GM19240 (cell line): ENCODE results near the gene VTI1A.
A peak's percentile ranks its signal among the peaks of the same experiment; 100 is the strongest.
"Not testable (repeated sequence)": the region's sequence is repeated elsewhere in the genome, so short reads cannot be mapped to it uniquely, and the experiment has no call there.

Source experiments
- DNase-seq: peaks from one replicate; pipeline ENCODE4 v3.0.0; 2011; ENCODE audit warnings: low spot score; ENCODE audit not compliant: insufficient read length

VTI1A gene

GRCh38 chr10:112716924-112717413 lies 270.0 kb downstream of the VTI1A start:
- DNase-seq: no peak

DNA sequence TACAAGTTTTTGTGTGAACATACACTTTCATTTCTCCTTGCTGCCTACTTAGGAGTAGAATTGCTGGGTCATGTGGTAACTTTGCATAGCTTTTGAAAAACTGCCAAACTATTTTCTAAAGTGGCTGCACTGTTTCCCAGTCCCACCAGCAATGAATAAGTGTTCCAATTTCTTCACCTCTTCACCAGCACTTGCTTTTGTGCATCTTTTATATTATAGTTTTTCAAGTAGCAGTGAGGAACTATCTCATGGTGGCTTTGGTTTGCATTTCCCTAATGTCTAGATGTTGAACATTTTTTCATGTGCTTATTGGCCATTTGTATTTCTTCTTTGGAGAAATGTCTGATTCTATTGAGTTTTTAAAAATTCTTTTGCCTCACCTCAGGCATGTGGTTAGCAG lies 273.2 kb downstream of the VTI1A start:
- no peak for DNase-seq

- peak; percentile 8 for DNase-seq
Measured at GRCh38 chr10:112721080-112721698, 274.2 kb downstream of the VTI1A start.

DNA sequence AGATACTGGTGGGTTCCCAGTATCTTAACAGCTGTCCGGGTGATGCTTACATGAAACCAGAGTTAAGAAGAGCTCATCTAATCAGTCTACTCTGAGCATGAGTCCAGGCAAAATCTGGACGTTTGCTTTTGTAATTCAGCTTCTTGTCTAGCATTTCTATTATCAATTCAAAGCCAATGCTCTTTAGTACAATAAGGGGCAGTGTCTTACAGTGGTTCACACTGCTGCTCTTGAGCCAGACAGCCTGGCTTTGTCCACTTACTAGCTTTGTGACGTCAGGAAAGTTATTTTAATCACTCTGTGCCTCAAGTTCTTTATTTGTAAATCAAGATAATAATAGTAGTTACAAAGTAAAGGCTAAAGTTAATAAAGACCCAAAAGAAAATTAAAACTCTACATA lies 275.7 kb downstream of the VTI1A start:
- DNase-seq: no peak

GRCh38 chr10:112723876-112724275 lies 276.9 kb downstream of the VTI1A start:
- DNase-seq: no peak

DNA sequence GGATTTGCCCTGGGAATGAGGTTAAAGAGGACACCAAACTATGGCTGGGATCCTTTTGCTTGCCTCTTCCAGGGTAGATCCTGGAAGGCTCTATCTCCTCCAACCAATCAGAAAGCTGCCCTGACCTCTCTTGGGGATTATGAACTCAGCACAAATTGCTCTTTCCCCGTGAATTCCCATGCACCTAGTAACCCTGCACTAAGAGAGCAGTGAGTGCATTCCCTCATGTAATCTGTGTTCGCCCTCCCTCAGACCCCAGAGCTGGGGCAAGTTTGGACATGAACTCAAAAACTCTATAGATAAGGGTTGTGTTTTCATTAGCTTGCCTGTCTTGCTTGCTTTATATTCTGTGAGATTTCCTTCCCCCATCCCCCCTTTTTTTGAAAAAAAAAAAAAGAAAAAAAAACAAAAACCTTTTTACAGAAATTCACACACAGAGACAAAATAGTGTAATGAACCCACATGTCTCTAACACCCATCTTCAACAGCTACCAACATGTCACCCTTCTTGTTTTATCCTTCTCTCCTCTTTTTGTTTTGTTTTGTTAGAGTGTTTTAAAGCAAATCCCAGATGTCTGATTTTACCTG lies 277.5 kb downstream of the VTI1A start:
- no peak for DNase-seq

DNA sequence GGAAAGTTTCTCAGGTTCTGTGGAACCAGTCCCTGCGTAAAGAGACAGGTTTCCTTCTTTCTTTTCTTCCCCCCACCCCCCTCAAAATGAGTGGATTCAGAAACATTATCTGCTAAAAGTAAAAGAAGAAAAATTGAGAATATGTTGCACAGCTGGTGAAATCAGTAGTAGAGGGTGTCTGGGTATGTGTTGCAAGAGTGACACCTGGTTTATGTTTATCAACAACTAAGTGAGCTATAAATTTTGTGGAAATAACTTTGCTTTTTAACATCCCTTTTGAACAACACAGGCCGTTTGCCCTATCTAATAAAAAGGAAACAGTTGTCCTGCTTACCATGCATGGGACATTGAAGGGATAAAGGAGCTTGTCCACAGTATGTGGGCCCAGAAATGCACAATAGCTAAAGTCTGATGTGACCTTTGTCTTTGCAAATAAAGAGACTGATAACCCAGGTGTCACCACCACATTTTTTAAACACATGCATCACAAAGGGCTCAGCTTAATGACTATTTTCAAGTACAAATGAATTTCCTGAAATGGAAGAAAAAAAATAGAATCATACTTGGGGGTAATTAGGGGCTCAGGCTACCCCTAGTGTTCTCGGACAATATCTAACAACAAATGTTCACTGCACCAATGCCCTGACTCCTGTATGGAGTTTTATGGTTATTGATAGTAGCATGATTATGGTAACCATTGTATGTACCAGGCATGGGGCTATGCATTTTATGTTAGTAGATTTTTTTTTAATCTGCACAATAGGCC lies 281.3 kb downstream of the VTI1A start:
- no peak for DNase-seq

- DNase-seq: no peak
Measured at GRCh38 chr10:112728997-112729396, 282.0 kb downstream of the VTI1A start.

DNA sequence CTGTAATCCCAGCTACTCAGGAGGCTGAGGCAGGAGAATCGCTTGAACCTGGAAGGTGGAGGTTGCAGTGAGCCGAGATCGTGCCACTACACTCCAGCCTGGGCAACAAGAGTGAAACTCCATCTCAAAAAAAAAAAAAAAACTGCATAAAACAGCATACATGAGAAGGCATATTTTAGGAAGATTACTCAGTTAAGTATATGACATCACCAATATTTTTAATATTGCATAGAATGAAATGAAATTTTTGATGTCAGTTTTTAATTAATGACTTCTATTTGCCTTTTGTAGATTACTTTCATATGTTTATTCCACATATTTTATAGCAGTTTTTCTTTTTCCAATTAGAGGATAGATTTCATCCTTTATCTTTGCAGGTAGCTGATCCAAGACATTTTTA lies 284.4 kb downstream of the VTI1A start:
- not testable (repeated sequence) for DNase-seq

DNA sequence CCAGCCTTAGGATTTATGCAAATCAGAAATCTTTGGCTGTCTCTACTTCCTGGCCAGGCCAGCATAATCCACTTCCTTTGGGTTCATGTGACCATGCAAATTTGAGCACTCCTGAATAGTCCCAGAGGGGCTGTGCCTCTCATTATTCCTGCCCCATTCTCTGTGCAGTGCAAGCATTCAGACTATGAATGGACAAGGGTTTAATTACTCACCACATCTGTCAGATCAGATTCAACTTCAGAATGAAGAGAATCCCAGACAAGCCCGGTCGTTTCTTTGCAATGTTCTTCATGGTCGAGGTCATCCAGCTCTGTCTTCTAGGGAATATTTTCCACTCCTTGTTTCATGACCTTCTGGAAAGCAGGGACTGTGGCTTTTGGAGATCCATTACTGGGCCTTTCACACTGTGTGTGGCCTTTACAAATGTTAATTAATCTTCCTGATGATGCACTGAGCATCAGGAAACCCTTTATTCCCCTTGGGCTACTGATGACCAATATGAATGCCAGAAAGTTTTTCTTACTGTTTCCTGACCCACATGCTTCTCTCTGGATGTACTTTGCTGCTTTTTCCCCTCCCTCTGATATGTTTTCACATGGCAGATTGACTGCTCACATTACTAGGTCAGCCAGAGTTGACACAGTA lies 285.4 kb downstream of the VTI1A start:
- no peak for DNase-seq

DNA sequence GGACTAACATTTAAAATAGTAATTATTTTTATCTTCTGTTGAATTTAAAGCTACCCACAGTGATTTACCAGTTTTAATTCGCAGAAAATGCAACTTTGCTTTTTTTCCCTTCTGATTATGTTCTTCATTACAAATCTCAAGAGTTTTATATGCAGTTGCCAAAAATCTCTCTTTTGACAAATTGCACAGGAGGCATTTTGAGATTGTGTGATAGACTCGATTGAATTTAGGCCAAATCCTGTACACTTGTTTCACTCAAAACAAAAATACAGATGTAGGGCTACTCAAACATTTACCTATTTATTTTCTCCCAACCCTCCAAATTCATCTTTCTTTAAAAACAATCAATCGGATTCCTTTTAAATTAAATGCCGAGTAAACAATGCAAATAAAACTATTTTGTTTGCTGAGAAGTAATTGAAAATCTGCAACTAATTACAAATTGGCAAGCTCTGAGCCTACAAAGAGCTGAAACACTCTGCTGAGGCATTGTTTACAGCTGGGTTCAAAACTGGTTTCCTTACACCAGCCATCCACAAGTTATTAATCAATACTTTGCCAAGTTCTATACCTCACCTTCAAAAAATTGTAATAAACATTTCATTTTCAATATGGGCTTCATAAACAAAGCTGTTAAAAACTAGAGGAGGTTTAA lies 288.2 kb downstream of the VTI1A start:
- no peak for DNase-seq

- DNase-seq: no peak
Measured at GRCh38 chr10:112738606-112739591, 291.9 kb downstream of the VTI1A start.

DNA sequence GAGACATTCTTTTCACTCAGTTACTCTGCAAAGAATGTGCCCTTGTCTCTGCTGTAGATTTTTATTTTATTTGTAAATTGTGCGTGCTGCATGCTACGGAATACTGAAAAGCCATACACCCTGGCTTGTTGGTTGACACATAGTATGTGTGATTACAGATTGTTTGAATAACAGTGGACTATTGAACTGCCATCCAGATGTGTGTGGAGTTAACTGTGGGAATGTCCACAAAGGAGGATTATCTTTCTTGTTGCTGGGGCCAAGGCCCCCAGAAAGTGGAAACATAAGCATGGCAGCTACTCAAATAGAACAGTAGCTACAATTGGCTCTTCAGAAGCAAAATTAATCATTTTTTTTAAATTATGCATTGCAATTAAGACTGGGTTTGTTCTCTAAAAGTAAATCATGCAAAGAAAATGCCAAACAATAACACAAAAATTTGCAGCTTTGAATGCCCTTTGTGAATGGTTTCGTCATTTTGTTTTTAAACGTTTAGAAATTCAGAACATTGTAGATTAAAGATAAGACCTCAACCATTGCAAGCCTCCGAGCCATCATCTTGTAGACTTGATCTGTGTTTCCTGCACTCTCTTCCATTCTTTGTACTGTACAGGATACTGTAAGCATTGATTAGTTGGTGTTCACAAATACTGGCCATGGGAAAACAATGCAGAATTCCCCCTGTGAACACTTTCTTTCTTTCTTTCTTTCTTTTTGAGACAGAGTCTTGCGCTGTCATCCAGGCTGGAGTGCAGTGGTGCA lies 292.8 kb downstream of the VTI1A start:
- no peak for DNase-seq

DNA sequence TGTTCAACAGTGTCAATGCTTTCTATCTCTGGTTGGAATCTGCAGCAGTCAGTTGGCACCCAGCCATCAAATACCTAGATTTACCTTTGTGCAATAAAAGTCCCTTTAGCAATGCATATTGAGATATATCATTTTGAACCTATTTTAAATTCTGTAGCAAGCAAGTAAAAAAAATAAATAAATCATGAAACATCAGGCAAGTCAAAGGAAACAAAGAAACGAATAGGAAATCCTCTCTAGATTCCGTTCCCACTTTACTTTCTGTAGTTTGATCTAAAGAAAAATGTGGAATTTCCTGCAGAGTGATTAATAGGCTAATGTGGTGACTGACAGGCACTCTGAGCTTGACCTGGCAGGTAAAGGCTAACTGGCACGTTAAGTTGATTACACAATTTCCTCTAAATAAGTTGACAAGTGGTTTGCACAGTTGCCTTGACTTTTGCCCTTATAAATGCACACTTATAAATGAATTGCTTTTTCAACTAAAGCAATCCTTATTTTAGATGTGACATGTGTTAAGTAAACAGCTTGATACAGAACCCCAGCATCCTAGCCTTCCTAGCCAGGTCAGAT lies 294.9 kb downstream of the VTI1A start:
- no peak for DNase-seq

DNA sequence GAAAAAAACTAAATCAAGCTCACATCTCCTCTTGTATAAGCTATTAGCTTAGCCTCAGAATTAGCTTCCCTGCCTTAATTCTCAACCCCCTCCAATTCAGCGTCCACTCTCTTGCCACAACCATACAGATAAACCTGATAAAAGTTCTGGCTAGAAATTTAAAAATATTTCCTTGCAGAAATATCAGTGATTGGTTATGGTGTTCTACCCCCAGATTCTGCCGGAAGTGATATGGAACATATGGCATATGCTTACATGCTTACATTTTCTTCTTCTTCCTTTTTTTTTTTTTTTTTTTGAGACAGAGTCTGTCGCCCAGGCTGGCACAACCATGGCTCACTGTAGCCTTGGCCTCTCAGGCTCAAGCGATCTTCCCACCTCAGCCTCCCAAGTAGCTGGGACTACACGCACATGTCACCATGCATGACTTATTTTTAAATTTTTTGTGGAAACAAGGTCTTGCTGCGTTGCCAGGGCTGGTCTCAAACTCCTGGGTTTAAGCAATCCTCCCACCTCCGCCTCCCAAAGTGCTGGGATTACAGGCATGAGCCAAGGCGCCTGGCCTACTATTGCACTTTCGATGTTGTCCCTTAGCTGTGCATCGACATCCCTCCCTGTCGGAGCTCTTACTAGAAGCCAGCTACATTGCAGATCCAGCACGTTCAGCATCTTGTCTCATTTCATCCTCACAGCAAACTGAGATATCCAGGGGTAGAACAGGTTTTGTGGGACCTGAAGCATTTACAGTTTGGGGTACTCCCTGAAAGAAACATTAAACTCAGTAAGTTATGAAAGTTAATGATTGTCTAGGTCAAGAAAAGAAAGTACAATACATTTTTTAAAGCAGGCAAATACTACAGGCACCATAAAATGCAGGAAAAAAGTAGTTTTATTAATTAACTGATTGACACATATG lies 297.4 kb downstream of the VTI1A start:
- no peak for DNase-seq

DNA sequence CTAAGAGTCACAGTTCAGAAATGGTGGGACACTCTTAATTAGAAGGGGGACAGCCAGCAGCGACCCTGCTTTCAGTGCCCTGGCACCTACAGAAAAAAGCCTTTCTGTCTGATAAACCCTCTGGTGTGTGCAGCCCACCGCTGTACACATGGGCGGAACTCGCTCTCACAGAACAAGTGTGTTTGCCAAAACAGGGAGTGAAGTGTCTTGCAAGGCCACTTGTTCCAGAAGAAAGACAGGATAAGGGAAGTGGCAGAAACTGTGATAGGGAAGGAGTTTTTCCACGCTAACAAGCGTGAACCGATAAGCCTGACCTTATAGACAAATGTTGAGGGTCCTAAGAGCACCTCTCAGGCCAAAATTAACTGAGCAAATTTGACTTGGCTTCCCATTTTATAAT lies 299.3 kb downstream of the VTI1A start:
- DNase-seq: no peak

DNA sequence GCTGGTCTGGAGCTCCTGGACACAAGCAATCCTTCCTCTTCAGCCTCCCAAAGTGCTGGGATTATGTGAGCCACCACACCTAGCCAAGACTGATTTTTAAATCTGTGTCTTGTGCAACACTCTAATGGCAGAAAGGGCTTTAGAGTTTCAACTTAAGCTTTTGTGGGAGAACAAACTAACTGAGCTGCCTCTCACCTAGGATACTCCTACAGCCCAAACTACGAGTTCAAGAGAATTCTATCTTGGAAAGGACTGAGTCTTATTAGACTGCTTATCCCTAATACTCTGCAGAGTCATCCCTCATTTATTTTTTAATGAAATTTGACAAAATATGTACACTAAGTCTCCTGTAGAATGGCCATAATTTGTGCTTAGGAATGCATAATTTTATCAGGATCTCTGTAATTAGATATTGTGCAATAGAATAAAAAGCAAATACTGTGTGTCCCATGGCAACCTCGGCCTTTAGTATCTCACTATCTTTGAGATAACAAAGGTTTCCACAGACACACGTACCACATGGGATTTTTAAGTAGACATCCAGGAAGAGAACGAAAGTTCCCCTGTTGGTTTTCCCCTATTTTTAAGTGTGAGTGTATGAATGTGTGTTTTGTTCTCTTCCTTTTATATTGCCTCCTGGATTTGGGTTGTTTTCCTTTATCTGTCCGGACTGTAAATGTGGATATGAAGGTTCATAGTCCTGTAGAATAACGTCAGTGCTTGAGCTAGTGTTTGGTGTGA lies 303.6 kb downstream of the VTI1A start:
- no peak for DNase-seq

GRCh38 chr10:112751651-112752050 lies 304.6 kb downstream of the VTI1A start:
- no peak for DNase-seq
